Liver (tissue), 9 donors: ENCODE data around the gene SEPHS1. TPM values are rescaled to one million over a fixed set of nuclear protein-coding genes. Genes with fewer than 3 reads are reported as not detected.
"Not testable (repeated sequence)": the region's sequence is repeated elsewhere in the genome, so short reads cannot be mapped to it uniquely, and the experiment has no call there.

Experiments used
- DNase-seq: peaks from one replicate; pipeline ENCODE4 v3.0.0-alpha.2; 2017; ENCODE audit warnings: low spot score
- H3K27ac ChIP-seq, 2 donors: one replicate each; pipeline ENCODE4 v1.7.0; 2013; ENCODE audit warnings: inconsistent platforms in 2 of 2, low read length in 2 of 2, control low read depth in 1 of 2, low read depth in 1 of 2, mild to moderate bottlenecking in 1 of 2
- H3K27me3 ChIP-seq, 4 donors: one replicate each; pipeline versions ENCODE4 v1.6.1 to v1.7.0; 2013; ENCODE audit warnings: low read length in 3 of 4, inconsistent platforms in 1 of 4, mild to moderate bottlenecking in 1 of 4, moderate library complexity in 1 of 4; ENCODE audit not compliant: control insufficient read depth in 4 of 4, insufficient read depth in 4 of 4
- H3K36me3 ChIP-seq, 4 donors: one replicate each; pipeline versions ENCODE4 v1.6.1 to v1.7.0; 2013; ENCODE audit warnings: low read length in 3 of 4, mild to moderate bottlenecking in 3 of 4, low read depth in 1 of 4, moderate library complexity in 1 of 4; ENCODE audit not compliant: control insufficient read depth in 4 of 4, insufficient read depth in 3 of 4
- H3K4me1 ChIP-seq, 4 donors: one replicate each; pipeline versions ENCODE4 v1.6.1 to v1.7.0; 2013; ENCODE audit warnings: low read length in 3 of 4, mild to moderate bottlenecking in 3 of 4, moderate library complexity in 1 of 4; ENCODE audit not compliant: control insufficient read depth in 4 of 4, insufficient read depth in 4 of 4
- H3K4me3 ChIP-seq, 3 donors: one replicate each; pipeline versions ENCODE4 v1.6.1 to v1.7.0; 2013; ENCODE audit warnings: low read length in 3 of 3, control low read depth in 1 of 3, low read depth in 1 of 3, mild to moderate bottlenecking in 1 of 3
- H3K9ac ChIP-seq, 2 donors: one replicate each; pipeline ENCODE4 v1.7.0; 2013; ENCODE audit warnings: low read length in 2 of 2, mild to moderate bottlenecking in 2 of 2, moderate library complexity in 2 of 2, control low read depth in 1 of 2, low read depth in 1 of 2
- H3K9me3 ChIP-seq, 4 donors: one replicate each; pipeline versions ENCODE4 v1.6.1 to v1.7.0; 2013; ENCODE audit warnings: low read length in 3 of 4; ENCODE audit not compliant: control insufficient read depth in 4 of 4
- EGR1 ChIP-seq, 2 donors: IDR thresholded peaks; 2 replicates each; pipeline ENCODE4 v1.6.1; 2016 to 2018; ENCODE audit warnings: antibody characterized with exemption in 2 of 2, low read depth in 2 of 2
- FOXA1 ChIP-seq: IDR thresholded peaks from 2 replicates; pipeline ENCODE4 v1.6.1; 2016; ENCODE audit warnings: antibody characterized with exemption
- FOXA2 ChIP-seq: IDR thresholded peaks from 2 replicates; pipeline ENCODE4 v1.6.1; 2016; ENCODE audit warnings: antibody characterized with exemption
- GABPA ChIP-seq, 2 donors: IDR thresholded peaks in 1 of 2; conservative IDR thresholded peaks in 1 of 2; 2 replicates each; pipeline ENCODE4 v1.6.1; 2016; ENCODE audit warnings: antibody characterized with exemption in 2 of 2, mild to moderate bottlenecking in 1 of 2, moderate library complexity in 1 of 2
- HNF4A ChIP-seq, 2 donors: conservative IDR thresholded peaks; 2 replicates each; pipeline ENCODE4 v1.6.1; 2016; ENCODE audit warnings: antibody characterized with exemption in 2 of 2, mild to moderate bottlenecking in 2 of 2
- HNF4G ChIP-seq: IDR thresholded peaks from 2 replicates; pipeline ENCODE4 v1.6.1; 2016; ENCODE audit warnings: antibody characterized with exemption
- JUND ChIP-seq, 2 donors: IDR thresholded peaks; 2 replicates each; pipeline ENCODE4 v1.6.1; 2016; ENCODE audit warnings: antibody characterized with exemption in 2 of 2
- MAX ChIP-seq: IDR thresholded peaks from 2 replicates; pipeline ENCODE4 v1.6.1; 2016; ENCODE audit warnings: antibody characterized with exemption
- RAD21 ChIP-seq, 2 donors: IDR thresholded peaks; 2 replicates each; pipeline ENCODE4 v1.6.1; 2016; ENCODE audit warnings: antibody characterized with exemption in 2 of 2, mild to moderate bottlenecking in 2 of 2
- RXRA ChIP-seq, 2 donors: IDR thresholded peaks; 2 replicates each; pipeline ENCODE4 v1.6.1; 2017 to 2018; ENCODE audit warnings: antibody characterized with exemption in 2 of 2, mild to moderate bottlenecking in 1 of 2
- SP1 ChIP-seq: IDR thresholded peaks from 2 replicates; pipeline ENCODE4 v1.6.1; 2018; ENCODE audit warnings: antibody characterized with exemption, mild to moderate bottlenecking
- TAF1 ChIP-seq: conservative IDR thresholded peaks from 2 replicates; pipeline ENCODE4 v1.6.1; 2016; ENCODE audit warnings: antibody characterized with exemption, mild to moderate bottlenecking
- YY1 ChIP-seq: IDR thresholded peaks from 2 replicates; pipeline ENCODE4 v1.6.1; 2016; ENCODE audit warnings: antibody characterized with exemption, mild to moderate bottlenecking
- WGBS: extraction: QIAGEN DNeasy Blood & Tissue Kit; methylation state at CpG from one replicate; pipeline ENCODE4 v1.1.7; 2013; 5-methylcytosine and 5-hydroxymethylcytosine counted together
- polyA plus RNA-seq, 2 donors: library from polyadenylated mRNA; stranded (reverse) in 1 of 2; unstranded in 1 of 2; fragments of 200-250 nt in 1 of 2; fragments of >200 nt in 1 of 2; fragmentation: Nextera tagmentation in 1 of 2; extraction: Ambion mirVana in 1 of 2; gene quantifications; one replicate each; pipeline versions ENCODE4 v1.2.1 to v1.2.3, GENCODE V29; 2013 to 2015
- total RNA-seq, 2 donors: library from RNA; depleted of rRNA; stranded (reverse); fragments of >200 nt; gene quantifications; one replicate each; pipeline ENCODE4 v1.2.3, GENCODE V29; 2014
- TF ChIP-seq, protein P1 (sequence below): IDR thresholded peaks from 2 replicates; pipeline ENCODE4 v1.6.1; 2016; ENCODE audit warnings: antibody characterized with exemption
- TF ChIP-seq, protein P2 (sequence below): IDR thresholded peaks from 2 replicates; pipeline ENCODE4 v1.6.1; 2016; ENCODE audit warnings: antibody characterized with exemption
- TF ChIP-seq, protein P3 (sequence below): fragments of 150-350 bp; IDR thresholded peaks from 2 replicates; pipeline ENCODE4 v1.5.1; 2017; ENCODE audit warnings: improper control_type of control experiment, low read depth, low read length; ENCODE audit not compliant: missing input control
- donor health status: healthy.
- donor health status: healthy.
- donor health status: healthy.
- donor health status: healthy.
- donor health status: healthy.

SEPHS1 gene
- total and polyA plus RNA-seq, 4 donors, result 10.4 to 39.3 (median 28.3) TPM

GRCh38 chr10:13284050-13284449, 64.0 kb downstream of the SEPHS1 start:
- no peak for DNase-seq
- Histone ChIP-seq H3K9me3 (no peaks in the 10 kb centered on the region), H3K9ac (no peak overlapping the region), H3K4me1 (peaks cover 2 to 24% (median 13%) of the 10 kb centered on the region in 4 donors), H3K27me3 (no peaks in the 10 kb centered on the region), H3K4me3 (no peak overlapping the region), H3K27ac (no peak overlapping the region), H3K36me3 (peaks cover 1 to 37% (median 31%) of the 10 kb centered on the region in 4 donors)
- 87% methylated on average over 4 of the region's 4 CpGs for WGBS
- TF ChIP-seq SP1 (no peak), RXRA (IDR thresholded peaks at IDR 0.05) (no peak), RAD21 (IDR thresholded peaks at IDR 0.05) (no peak), MAX (no peak), JUND (IDR thresholded peaks at IDR 0.05) (no peak), FOXA2 (no peak), TAF1 (no peak), GABPA (IDR thresholded peaks at IDR 0.05 in 1 of 2, conservative IDR thresholded peaks at IDR 0.05 in 1 of 2) (no peak), FOXA1 (no peak), YY1 (no peak), EGR1 (IDR thresholded peaks at IDR 0.05; ENCODE audit: low read depth in 2 of 2) (no peak), HNF4G (no peak), HNF4A (conservative IDR thresholded peaks at IDR 0.05) (no peak)
- TF ChIP-seq, protein P1, sequence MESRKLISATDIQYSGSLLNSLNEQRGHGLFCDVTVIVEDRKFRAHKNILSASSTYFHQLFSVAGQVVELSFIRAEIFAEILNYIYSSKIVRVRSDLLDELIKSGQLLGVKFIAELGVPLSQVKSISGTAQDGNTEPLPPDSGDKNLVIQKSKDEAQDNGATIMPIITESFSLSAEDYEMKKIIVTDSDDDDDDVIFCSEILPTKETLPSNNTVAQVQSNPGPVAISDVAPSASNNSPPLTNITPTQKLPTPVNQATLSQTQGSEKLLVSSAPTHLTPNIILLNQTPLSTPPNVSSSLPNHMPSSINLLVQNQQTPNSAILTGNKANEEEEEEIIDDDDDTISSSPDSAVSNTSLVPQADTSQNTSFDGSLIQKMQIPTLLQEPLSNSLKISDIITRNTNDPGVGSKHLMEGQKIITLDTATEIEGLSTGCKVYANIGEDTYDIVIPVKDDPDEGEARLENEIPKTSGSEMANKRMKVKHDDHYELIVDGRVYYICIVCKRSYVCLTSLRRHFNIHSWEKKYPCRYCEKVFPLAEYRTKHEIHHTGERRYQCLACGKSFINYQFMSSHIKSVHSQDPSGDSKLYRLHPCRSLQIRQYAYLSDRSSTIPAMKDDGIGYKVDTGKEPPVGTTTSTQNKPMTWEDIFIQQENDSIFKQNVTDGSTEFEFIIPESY, result no peak
- TF ChIP-seq, protein P2, sequence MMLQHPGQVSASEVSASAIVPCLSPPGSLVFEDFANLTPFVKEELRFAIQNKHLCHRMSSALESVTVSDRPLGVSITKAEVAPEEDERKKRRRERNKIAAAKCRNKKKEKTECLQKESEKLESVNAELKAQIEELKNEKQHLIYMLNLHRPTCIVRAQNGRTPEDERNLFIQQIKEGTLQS, result no peak
- TF ChIP-seq, protein P3, sequence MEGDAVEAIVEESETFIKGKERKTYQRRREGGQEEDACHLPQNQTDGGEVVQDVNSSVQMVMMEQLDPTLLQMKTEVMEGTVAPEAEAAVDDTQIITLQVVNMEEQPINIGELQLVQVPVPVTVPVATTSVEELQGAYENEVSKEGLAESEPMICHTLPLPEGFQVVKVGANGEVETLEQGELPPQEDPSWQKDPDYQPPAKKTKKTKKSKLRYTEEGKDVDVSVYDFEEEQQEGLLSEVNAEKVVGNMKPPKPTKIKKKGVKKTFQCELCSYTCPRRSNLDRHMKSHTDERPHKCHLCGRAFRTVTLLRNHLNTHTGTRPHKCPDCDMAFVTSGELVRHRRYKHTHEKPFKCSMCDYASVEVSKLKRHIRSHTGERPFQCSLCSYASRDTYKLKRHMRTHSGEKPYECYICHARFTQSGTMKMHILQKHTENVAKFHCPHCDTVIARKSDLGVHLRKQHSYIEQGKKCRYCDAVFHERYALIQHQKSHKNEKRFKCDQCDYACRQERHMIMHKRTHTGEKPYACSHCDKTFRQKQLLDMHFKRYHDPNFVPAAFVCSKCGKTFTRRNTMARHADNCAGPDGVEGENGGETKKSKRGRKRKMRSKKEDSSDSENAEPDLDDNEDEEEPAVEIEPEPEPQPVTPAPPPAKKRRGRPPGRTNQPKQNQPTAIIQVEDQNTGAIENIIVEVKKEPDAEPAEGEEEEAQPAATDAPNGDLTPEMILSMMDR, result no peak

DNA sequence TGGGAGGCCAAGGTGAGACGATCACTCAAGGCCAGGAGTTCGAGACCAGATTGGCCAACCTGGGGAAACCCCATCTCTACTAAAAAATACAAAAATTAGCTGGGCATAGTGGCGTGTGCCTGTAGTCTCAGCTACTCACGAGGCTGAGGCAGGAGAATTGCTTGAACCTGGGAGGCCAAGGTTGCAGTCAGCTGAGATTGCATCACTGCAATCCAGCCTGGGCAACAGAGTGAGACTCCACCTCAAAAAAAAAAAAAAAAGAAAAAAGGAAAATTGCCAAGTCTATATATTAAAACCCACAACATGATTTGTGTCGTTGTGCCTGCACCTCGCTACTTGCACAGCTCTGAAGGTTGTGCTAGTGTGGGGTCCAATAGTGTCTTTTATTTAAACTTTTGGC, 65.7 kb downstream of the SEPHS1 start:
- H3K9me3 ChIP-seq, H3K27me3 ChIP-seq, DNase-seq, H3K9ac ChIP-seq, H3K27ac ChIP-seq, H3K4me3 ChIP-seq: not testable (repeated sequence)
- Histone ChIP-seq H3K4me1 (peaks cover 2 to 24% (median 13%) of the 10 kb centered on the region in 4 donors), H3K36me3 (peaks cover 1 to 29% (median 27%) of the 10 kb centered on the region in 4 donors)
- 73% methylated on average over 6 of the region's 6 CpGs for WGBS
